BJ (cell line): ENCODE results near the gene SETD5. TPM values are rescaled to one million over a fixed set of nuclear protein-coding genes. Genes with fewer than 3 reads are reported as not detected.

Source experiments
- CTCF ChIA-PET: fragments of 350-600 bp; formaldehyde crosslinking; extraction: SDS; loops from one replicate; lab custom pipeline; 2021; ENCODE audit warnings: antibody characterized with exemption, inconsistent platforms; lab: Yijun Ruan, JAX
- POLR2A ChIA-PET: fragments of 300-600 bp; sonication (Branson Sonifier 250); formaldehyde crosslinking; extraction: SDS; loops from one replicate; lab custom pipeline; 2021; ENCODE audit warnings: antibody characterized with exemption; lab: Charles Lee
- DNase-seq: peaks from one replicate; pipeline ENCODE4 v3.0.0-alpha.2; 2011; ENCODE audit warnings: low read depth
- H3K27me3 ChIP-seq: 2 replicates; pipeline ENCODE4 v1.6.0; 2011; ENCODE audit warnings: low read length; ENCODE audit not compliant: control insufficient read depth, insufficient read depth
- H3K36me3 ChIP-seq: 2 replicates; pipeline ENCODE4 v1.5.1; 2011; ENCODE audit warnings: low read length; ENCODE audit not compliant: control insufficient read depth, insufficient read depth
- H3K4me3 ChIP-seq: 2 replicates; pipeline ENCODE4 v1.5.1; 2011; ENCODE audit warnings: low read depth, mild to moderate bottlenecking, control low read depth, low read length
- CTCF ChIP-seq: IDR thresholded peaks from 2 replicates; pipeline ENCODE4 v1.5.1; 2011; ENCODE audit warnings: low read depth, mild to moderate bottlenecking, control low read depth, inconsistent platforms, low read length, moderate library complexity; ENCODE audit not compliant: insufficient read depth
- polyA minus RNA-seq: library from RNA; depleted of rRNA, polyadenylated mRNA; stranded (reverse); fragments of >200 nt; gene quantifications from 2 replicates; pipeline ENCODE4 v1.2.3, GENCODE V29; 2011; rRNA and poly(A)+ RNA removed
- polyA plus RNA-seq: library from polyadenylated mRNA; depleted of rRNA; stranded (reverse); fragments of >200 nt; gene quantifications from 2 replicates; pipeline ENCODE4 v1.2.3, GENCODE V29; 2011; rRNA removed

SETD5 gene, protein sequence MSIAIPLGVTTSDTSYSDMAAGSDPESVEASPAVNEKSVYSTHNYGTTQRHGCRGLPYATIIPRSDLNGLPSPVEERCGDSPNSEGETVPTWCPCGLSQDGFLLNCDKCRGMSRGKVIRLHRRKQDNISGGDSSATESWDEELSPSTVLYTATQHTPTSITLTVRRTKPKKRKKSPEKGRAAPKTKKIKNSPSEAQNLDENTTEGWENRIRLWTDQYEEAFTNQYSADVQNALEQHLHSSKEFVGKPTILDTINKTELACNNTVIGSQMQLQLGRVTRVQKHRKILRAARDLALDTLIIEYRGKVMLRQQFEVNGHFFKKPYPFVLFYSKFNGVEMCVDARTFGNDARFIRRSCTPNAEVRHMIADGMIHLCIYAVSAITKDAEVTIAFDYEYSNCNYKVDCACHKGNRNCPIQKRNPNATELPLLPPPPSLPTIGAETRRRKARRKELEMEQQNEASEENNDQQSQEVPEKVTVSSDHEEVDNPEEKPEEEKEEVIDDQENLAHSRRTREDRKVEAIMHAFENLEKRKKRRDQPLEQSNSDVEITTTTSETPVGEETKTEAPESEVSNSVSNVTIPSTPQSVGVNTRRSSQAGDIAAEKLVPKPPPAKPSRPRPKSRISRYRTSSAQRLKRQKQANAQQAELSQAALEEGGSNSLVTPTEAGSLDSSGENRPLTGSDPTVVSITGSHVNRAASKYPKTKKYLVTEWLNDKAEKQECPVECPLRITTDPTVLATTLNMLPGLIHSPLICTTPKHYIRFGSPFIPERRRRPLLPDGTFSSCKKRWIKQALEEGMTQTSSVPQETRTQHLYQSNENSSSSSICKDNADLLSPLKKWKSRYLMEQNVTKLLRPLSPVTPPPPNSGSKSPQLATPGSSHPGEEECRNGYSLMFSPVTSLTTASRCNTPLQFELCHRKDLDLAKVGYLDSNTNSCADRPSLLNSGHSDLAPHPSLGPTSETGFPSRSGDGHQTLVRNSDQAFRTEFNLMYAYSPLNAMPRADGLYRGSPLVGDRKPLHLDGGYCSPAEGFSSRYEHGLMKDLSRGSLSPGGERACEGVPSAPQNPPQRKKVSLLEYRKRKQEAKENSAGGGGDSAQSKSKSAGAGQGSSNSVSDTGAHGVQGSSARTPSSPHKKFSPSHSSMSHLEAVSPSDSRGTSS (N-terminal part only)
- polyA plus RNA-seq (47.4 and 55.1 TPM in 2 replicates), polyA minus RNA-seq (76.9 and 78.7 TPM in 2 replicates)

- ChIA-PET POLR2A (interaction anchor here (0.5 to 2.2 kb wide), 10 partner anchors 13 to 763 kb away, joined by 3 to 12 read pairs (median 6); partner anchors contain the start of gene THUMPD3), CTCF (interaction anchor here (1.0 kb wide), 2 partner anchors 29 to 32 kb away, joined by 3 read pairs; no protein-coding TSS in a partner anchor)
- Histone ChIP-seq H3K27me3 (no peaks in the 10 kb centered on the region), H3K4me3 (peak within 1 kb of the TSS; percentile 97), H3K36me3 (peaks cover 4% of the 10 kb centered on the region; the same call in 1 of the 2 replicates)
- peak; percentile 57 for DNase-seq
- no peak for TF ChIP-seq CTCF
Observed at GRCh38 chr3:9397332-9397905, at the start of gene SETD5. Gene SETD5 (plus strand): TSS chr3:9397615. CDS start chr3:9428939, 31,324 bp downstream.

DNA sequence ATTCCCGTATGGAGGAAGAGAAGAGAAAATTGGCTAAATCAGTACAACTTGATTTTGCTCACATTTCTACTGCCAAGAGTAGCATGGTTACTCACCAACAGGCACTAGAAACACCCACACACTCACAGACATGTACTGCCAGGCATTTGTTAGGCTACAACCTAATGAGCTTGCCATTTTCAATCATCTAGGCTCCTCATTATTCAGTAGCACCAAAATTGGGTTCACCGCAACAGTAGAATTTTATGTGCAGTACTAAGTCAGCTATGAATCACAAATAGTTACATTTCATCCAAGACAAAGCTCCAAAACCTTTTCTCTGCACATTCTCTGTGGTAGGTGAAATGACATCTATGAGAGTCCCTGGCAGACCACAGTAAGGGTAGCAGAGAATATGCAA lies 49.5 kb upstream of the SETD5 start:
- no peaks in the 10 kb centered on the region for H3K36me3 ChIP-seq
- DNase-seq = peak; percentile 68

GRCh38 chr3:9349321-9350117 lies 47.9 kb upstream of the SETD5 start:
- H3K36me3 ChIP-seq = no peaks in the 10 kb centered on the region
- DNase-seq = peak; percentile 40
- no peak overlapping the region for H3K4me3 ChIP-seq
- ChIA-PET POLR2A (no interaction called here), CTCF (interaction anchor here (0.7 to 1.3 kb wide), 3 partner anchors 13 to 324 kb away, joined by 3 read pairs; no protein-coding TSS in a partner anchor)
- H3K27me3 ChIP-seq = no peaks in the 10 kb centered on the region
- TF ChIP-seq CTCF = no peak

More for the DNA sequence above, 49.5 kb upstream of the SETD5 start:
- ChIA-PET CTCF (interaction anchor here (0.7 to 0.9 kb wide), 2 partner anchors 15 to 281 kb away, joined by 3 read pairs; partner anchors contain the start of gene THUMPD3), POLR2A (no interaction called here)
- H3K27me3 ChIP-seq = no peaks in the 10 kb centered on the region
- TF ChIP-seq CTCF = no peak
- H3K4me3 ChIP-seq = no peak overlapping the region

DNA sequence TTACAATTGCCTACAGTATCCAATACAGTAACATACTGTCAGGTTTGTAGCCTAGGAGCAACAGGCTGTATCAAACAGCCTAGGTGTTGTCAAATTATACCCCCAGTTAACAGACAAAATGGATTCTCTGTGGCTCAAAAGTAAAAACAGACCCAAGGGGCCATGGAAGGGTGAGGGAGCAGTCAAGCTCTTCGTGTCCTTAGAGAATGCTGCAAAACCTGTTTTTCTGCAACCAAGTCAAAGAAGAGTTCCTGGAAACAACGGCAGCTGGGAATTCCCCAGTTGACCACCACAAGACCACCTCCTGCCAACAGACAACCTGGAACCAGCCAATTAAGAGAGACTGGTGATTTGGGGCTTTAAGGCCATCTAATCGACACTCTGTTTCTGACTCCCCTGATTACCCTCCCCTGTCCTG lies 45.7 kb upstream of the SETD5 start:
- TF ChIP-seq CTCF = no peak
- CTCF ChIA-PET = interaction anchor here (1.2 to 2.5 kb wide), 4 partner anchors 11 to 344 kb away, joined by 4 to 29 read pairs (median 6); partner anchors contain the start of gene THUMPD3
- no peak overlapping the region for H3K4me3 ChIP-seq
- H3K27me3 ChIP-seq = no peaks in the 10 kb centered on the region
- POLR2A ChIA-PET = no interaction called here
- DNase-seq = no peak
- H3K36me3 ChIP-seq = no peaks in the 10 kb centered on the region
